ENCODE results near the gene PCDH9.

- TF ChIP-seq CTCF (IDR thresholded peaks at IDR 0.05; ENCODE audit: low read depth, low read length) (no peak), MYC (IDR thresholded peaks at IDR 0.05; ENCODE audit: low read depth, low read length) (no peak), MAX (IDR thresholded peaks at IDR 0.05; ENCODE audit: low read depth, low read length) (no peak), POLR2A (IDR thresholded peaks at IDR 0.05; ENCODE audit: extremely low read depth, insufficient read length) (no peak)
Measured at GRCh38 chr13:67231289-67232000, 1.3 kb upstream of the PCDH9 start.
